GM12864 (cell line): ENCODE data around the gene CHST10.

ENCODE experiments used
- DNase-seq: peaks from one replicate; pipeline ENCODE4 v3.0.0-alpha.2; 2011; ENCODE audit warnings: low read depth
- H3K4me3 ChIP-seq: 2 replicates; pipeline ENCODE4 v1.5.1; 2011; ENCODE audit warnings: mild to moderate bottlenecking, low read depth, low read length, control low read depth
- TF ChIP-seq, protein P1 (sequence below): IDR thresholded peaks from 2 replicates; pipeline ENCODE4 v1.5.1; 2011; ENCODE audit warnings: low read depth, mild to moderate bottlenecking, moderate library complexity, low read length, control low read depth, inconsistent platforms; ENCODE audit errors: missing control alignments

The CHST10 gene

DNA sequence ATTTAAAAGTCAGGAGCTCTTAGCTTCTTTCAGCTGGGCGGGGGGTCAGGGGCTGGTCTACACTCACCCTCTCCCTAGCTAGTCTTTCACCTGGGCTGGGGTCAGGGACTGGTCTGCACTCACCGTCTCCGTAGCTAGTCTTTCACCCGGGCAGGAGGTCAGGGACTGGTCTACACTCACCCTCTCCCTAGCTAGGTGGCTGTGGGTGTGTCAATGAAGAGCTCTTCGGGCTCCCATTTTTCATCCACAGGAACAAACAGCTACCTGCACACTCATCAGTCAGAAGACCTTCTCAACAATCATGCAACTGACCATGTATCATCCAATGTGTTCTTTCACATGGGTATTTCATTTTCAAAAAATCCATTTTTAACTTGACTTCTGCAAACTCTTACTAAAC lies 8.0 kb downstream of the CHST10 start:
- no peak for DNase-seq
- TF ChIP-seq, protein P1, sequence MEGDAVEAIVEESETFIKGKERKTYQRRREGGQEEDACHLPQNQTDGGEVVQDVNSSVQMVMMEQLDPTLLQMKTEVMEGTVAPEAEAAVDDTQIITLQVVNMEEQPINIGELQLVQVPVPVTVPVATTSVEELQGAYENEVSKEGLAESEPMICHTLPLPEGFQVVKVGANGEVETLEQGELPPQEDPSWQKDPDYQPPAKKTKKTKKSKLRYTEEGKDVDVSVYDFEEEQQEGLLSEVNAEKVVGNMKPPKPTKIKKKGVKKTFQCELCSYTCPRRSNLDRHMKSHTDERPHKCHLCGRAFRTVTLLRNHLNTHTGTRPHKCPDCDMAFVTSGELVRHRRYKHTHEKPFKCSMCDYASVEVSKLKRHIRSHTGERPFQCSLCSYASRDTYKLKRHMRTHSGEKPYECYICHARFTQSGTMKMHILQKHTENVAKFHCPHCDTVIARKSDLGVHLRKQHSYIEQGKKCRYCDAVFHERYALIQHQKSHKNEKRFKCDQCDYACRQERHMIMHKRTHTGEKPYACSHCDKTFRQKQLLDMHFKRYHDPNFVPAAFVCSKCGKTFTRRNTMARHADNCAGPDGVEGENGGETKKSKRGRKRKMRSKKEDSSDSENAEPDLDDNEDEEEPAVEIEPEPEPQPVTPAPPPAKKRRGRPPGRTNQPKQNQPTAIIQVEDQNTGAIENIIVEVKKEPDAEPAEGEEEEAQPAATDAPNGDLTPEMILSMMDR, result no peak
- no peak overlapping the region for H3K4me3 ChIP-seq

DNA sequence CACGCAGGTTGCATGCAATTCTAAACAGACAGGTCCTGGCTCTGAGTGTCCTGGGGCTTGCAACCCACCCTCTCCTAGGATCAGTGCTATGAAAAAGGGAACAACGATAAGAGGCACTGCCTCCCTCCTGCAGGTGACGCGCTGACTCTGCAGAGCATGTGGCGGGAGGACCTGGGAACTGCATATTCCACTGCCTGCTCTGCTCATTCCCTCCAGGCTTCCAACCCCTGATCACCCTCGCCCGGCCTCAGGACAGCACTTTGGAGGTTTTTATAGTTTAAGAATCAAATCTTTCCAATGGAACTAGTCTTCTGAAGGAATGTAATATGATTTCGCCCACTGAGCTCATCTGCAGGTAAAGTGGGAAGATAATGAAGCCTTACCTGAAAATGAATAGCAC lies 8.5 kb downstream of the CHST10 start:
- no peak for DNase-seq
- TF ChIP-seq, protein P1, result no peak

DNA sequence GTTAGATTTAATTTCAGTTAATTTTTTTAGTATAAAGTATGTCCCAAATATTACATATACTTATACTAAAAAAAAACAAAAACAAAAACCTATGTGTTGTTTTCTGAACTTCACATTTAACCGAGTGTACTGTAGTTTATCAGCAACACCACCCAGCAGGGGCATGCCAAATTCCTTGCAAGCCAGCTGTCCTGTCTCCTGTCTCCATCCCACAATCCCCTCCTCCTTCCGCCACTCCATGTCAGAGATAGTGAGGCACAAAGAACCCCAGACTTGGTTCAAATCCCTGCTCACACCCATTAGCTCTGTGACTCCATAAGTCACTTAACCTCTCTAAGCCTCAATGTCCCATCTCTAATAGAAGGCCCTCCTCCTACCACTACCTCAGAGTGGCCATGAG lies 9.4 kb downstream of the CHST10 start:
- TF ChIP-seq, protein P1, result no peak

More for the DNA sequence above, 8.5 kb downstream of the CHST10 start:
- no peak overlapping the region for H3K4me3 ChIP-seq

DNA sequence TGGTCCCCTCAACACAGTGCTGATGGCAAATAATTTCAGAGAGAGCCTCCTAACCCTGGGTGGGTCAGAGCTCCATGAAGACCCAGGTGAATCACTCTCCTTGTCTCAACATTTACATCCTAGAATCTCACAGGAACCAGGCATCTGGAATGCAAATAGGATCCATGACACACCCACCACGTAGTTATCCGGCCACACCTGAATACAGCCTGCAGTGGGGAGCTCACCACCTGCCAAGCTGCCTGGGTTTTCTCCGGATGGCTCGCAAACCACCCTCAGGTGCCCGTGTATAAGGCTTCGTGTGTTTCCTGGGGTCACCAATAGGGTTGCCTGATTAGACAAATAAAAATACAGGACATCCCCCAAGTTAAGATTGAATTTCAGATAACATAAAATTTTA lies 9.9 kb downstream of the CHST10 start:
- TF ChIP-seq, protein P1, result no peak
- no peak overlapping the region for H3K4me3 ChIP-seq
- DNase-seq, result no peak

More for the DNA sequence above, 9.4 kb downstream of the CHST10 start:
- DNase-seq, result no peak
- no peak overlapping the region for H3K4me3 ChIP-seq

DNA sequence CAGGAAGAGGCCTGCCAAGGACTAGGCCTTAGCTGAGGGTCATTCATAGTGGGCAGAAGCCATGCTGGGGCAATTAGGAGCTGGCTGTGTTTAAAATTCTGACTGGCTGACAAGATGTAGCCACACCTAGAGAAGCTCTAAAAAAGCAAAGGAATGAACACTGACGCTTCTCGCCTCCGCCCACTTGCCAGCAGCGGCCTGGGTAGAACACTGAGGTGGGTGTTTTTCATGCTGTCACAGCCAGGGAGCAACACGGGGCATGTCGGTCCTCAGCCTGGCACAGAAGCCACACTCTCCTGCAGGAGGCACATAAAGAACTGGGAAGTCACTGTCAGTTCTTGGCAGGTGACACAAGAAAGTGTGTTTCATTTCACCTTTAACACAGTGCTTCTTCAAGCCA lies 10.4 kb downstream of the CHST10 start:
- DNase-seq, result no peak
- H3K4me3 ChIP-seq, result no peak overlapping the region
- TF ChIP-seq, protein P1, result no peak

DNA sequence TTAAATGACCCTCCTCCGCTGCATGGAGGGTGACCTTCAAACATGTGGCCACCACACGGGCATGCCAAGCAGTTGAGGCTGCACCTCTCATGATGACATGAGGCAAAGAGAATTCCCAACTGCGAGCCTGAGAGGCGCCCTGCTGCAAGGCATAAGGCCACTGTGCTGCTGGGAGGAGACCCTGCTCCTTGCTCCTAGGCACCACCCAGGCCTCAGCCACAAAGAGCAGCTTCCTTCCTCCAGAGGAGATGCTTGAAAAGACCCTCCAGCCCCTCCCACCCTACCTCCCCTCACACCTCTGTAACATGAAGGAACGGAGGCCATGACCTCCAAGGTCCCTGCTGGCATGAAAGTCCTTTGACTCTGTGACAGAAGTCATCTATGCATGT lies 11.4 kb downstream of the CHST10 start:
- TF ChIP-seq, protein P1, result no peak
- H3K4me3 ChIP-seq, result no peak overlapping the region
- DNase-seq, result no peak

DNA sequence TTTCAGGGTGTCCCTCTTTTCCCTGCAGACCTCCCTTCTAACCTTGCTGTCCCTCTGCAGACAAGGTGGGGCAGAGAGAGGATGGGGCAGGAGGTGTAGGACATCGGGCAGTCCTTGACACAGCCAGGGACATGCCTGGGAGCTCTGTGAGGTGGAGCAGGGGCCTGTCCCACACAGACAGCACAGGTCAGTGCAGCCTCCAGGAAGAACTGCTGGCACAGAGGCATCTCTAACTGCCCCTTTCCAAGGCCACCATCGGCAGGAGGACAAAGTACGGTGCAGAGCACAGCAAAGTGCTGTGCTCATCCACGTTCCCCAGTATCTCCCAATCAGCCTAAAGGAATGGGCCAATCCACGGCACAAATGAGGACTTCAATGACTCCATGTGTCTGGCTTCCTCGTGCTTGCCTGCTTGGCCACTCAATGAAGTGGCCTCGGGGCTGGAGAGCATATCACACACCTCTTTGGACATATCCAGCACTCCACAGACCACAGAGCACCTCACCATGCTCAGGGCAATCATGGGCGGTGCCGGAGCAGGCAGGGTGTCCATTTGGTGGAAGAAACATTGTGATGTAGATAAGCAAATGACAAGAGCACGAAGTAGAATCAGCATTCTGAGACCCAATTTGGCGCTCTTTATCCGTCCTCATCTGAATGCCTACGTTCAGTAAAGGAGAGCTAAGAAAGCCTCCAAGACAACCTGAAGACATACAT lies 11.9 kb downstream of the CHST10 start:
- no peak overlapping the region for H3K4me3 ChIP-seq
- TF ChIP-seq, protein P1, result no peak
- no peak for DNase-seq
